SK-N-MC (cell line): ENCODE results near the gene EPS15.

ENCODE experiments used
- EZH2 ChIP-seq: fragments of 200-600 bp; sonication (generic); IDR thresholded peaks from one replicate; pipeline ENCODE4 v1.6.1; 2017; ENCODE audit warnings: antibody characterized with exemption
- FOXP2 ChIP-seq: optimal IDR thresholded peaks from 2 replicates; pipeline ENCODE3; 2011; ENCODE audit warnings: mild to moderate bottlenecking, moderate library complexity; ENCODE audit not compliant: insufficient read depth; ENCODE audit errors: extremely low read length, control extremely low read depth
- POLR2AphosphoS5 ChIP-seq: IDR thresholded peaks from 2 replicates; pipeline ENCODE4 v1.6.1; 2012; ENCODE audit warnings: mild to moderate bottlenecking, low read depth, low read length, borderline replicate concordance

DNA sequence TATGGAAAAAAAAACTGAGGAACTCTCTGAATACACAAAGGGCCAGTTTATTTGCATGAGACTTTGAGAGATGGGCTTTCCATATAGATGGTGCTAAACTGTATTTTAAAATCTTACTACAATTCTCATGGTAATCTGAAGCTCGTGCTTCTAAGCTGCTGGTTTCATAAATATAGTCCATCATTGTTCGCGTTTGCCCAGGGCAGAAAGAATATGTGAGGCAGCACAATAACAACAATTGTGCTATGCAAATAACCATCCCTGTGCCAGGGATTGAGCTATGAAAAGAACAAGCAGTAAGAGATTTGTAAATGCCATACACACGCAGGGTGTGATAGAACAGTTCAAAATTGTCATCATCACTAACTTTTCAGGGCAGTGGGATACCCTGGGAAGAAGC lies 4.9 kb upstream of the EPS15 start:
- TF ChIP-seq POLR2AphosphoS5 = no peak
- TF ChIP-seq EZH2 = no peak
- no peak for TF ChIP-seq FOXP2
